ENCODE results near the gene MYOZ2.
"Not testable (repeated sequence)": the region's sequence is repeated elsewhere in the genome, so short reads cannot be mapped to it uniquely, and the experiment has no call there.

The MYOZ2 gene

DNA sequence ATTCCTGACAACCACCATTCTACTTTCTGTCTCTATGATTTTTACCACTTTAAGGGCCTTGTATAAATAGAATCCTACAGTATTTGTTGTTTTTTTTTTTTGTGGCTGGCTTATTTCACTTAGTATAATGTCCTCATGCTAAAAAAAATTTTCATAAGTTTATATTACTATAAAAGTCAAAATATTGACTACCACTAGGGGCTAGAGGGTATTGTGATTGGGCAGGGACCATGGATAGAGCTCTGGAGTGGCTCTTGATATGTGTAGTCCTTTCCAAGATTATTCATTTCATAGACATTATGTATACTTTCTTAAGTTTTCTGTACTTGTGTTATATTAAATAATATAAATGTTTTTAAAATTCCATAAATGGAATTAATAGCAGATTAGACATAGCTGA lies 34.6 kb downstream of the MYOZ2 start:
- TF ChIP-seq ZFP3 (CRISPR knock-in tag; IDR thresholded peaks at IDR 0.05) (no peak), ZNF70 (CRISPR knock-in tag; IDR thresholded peaks at IDR 0.05) (no peak), ZC3H10 (CRISPR knock-in tag; IDR thresholded peaks at IDR 0.05) (no peak), ISL1 (CRISPR knock-in tag; IDR thresholded peaks at IDR 0.05) (no peak), ARNTL (CRISPR knock-in tag; IDR thresholded peaks at IDR 0.05; ENCODE audit: borderline replicate concordance, low read depth) (no peak), CSDC2 (CRISPR knock-in tag; IDR thresholded peaks at IDR 0.05) (no peak), RARB (CRISPR knock-in tag; IDR thresholded peaks at IDR 0.05) (no peak), TCF4 (CRISPR knock-in tag; IDR thresholded peaks at IDR 0.05; ENCODE audit: borderline replicate concordance) (no peak), OSR1 (CRISPR knock-in tag; IDR thresholded peaks at IDR 0.05) (no peak), GLIS3 (CRISPR knock-in tag; IDR thresholded peaks at IDR 0.05) (no peak), PPARA (CRISPR knock-in tag; IDR thresholded peaks at IDR 0.05; ENCODE audit: borderline replicate concordance) (no peak), ZNF8 (CRISPR knock-in tag; IDR thresholded peaks at IDR 0.05) (no peak), ZNF565 (CRISPR knock-in tag; conservative IDR thresholded peaks at IDR 0.05; ENCODE audit: low read depth) (no peak), ZFP30 (CRISPR knock-in tag; IDR thresholded peaks at IDR 0.05) (no peak)
- TF ChIP-seq, protein P1, sequence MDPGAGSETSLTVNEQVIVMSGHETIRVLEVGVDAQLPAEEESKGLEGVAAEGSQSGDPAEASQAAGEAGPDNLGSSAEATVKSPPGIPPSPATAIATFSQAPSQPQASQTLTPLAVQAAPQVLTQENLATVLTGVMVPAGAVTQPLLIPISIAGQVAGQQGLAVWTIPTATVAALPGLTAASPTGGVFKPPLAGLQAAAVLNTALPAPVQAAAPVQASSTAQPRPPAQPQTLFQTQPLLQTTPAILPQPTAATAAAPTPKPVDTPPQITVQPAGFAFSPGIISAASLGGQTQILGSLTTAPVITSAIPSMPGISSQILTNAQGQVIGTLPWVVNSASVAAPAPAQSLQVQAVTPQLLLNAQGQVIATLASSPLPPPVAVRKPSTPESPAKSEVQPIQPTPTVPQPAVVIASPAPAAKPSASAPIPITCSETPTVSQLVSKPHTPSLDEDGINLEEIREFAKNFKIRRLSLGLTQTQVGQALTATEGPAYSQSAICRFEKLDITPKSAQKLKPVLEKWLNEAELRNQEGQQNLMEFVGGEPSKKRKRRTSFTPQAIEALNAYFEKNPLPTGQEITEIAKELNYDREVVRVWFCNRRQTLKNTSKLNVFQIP (CRISPR knock-in tag; IDR thresholded peaks at IDR 0.05; ENCODE audit: borderline replicate concordance, low read depth): no peak
- TF ChIP-seq, protein P2, sequence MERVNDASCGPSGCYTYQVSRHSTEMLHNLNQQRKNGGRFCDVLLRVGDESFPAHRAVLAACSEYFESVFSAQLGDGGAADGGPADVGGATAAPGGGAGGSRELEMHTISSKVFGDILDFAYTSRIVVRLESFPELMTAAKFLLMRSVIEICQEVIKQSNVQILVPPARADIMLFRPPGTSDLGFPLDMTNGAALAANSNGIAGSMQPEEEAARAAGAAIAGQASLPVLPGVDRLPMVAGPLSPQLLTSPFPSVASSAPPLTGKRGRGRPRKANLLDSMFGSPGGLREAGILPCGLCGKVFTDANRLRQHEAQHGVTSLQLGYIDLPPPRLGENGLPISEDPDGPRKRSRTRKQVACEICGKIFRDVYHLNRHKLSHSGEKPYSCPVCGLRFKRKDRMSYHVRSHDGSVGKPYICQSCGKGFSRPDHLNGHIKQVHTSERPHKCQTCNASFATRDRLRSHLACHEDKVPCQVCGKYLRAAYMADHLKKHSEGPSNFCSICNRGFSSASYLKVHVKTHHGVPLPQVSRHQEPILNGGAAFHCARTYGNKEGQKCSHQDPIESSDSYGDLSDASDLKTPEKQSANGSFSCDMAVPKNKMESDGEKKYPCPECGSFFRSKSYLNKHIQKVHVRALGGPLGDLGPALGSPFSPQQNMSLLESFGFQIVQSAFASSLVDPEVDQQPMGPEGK (CRISPR knock-in tag; IDR thresholded peaks at IDR 0.05; ENCODE audit: borderline replicate concordance): no peak
- TF ChIP-seq, protein P3, sequence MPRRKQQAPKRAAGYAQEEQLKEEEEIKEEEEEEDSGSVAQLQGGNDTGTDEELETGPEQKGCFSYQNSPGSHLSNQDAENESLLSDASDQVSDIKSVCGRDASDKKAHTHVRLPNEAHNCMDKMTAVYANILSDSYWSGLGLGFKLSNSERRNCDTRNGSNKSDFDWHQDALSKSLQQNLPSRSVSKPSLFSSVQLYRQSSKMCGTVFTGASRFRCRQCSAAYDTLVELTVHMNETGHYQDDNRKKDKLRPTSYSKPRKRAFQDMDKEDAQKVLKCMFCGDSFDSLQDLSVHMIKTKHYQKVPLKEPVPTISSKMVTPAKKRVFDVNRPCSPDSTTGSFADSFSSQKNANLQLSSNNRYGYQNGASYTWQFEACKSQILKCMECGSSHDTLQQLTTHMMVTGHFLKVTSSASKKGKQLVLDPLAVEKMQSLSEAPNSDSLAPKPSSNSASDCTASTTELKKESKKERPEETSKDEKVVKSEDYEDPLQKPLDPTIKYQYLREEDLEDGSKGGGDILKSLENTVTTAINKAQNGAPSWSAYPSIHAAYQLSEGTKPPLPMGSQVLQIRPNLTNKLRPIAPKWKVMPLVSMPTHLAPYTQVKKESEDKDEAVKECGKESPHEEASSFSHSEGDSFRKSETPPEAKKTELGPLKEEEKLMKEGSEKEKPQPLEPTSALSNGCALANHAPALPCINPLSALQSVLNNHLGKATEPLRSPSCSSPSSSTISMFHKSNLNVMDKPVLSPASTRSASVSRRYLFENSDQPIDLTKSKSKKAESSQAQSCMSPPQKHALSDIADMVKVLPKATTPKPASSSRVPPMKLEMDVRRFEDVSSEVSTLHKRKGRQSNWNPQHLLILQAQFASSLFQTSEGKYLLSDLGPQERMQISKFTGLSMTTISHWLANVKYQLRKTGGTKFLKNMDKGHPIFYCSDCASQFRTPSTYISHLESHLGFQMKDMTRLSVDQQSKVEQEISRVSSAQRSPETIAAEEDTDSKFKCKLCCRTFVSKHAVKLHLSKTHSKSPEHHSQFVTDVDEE (CRISPR knock-in tag; IDR thresholded peaks at IDR 0.05): no peak
- TF ChIP-seq, protein P4, sequence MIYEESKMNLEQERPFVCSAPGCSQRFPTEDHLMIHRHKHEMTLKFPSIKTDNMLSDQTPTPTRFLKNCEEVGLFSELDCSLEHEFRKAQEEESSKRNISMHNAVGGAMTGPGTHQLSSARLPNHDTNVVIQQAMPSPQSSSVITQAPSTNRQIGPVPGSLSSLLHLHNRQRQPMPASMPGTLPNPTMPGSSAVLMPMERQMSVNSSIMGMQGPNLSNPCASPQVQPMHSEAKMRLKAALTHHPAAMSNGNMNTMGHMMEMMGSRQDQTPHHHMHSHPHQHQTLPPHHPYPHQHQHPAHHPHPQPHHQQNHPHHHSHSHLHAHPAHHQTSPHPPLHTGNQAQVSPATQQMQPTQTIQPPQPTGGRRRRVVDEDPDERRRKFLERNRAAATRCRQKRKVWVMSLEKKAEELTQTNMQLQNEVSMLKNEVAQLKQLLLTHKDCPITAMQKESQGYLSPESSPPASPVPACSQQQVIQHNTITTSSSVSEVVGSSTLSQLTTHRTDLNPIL (CRISPR knock-in tag; IDR thresholded peaks at IDR 0.05; ENCODE audit: low read depth): no peak

DNA sequence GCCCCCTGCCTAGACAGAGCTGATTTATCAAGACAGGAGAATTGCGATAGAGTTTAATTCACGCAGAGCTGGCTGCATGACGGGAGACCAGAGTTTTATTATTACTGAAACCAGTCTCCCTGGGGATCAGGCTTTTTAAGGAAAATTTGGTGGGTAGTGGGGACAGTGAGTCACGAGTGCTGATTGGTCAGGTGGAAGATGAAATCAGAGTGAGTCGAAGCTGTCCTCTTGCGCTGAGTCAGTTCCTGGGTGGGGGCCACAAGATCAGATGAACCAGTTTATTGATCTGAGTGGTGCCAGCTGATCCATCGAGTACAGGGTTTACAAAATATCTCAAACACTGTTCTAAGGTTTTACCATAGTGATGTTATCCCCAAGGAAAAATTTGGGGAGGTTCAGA lies 36.6 kb downstream of the MYOZ2 start:
- no peak for ATAC-seq
- TF ChIP-seq TCF4 (CRISPR knock-in tag; IDR thresholded peaks at IDR 0.05; ENCODE audit: borderline replicate concordance) (no peak), ZNF565 (CRISPR knock-in tag; conservative IDR thresholded peaks at IDR 0.05; ENCODE audit: low read depth) (no peak), TOX (CRISPR knock-in tag; IDR thresholded peaks at IDR 0.05; ENCODE audit: borderline replicate concordance) (no peak), CSDC2 (CRISPR knock-in tag; IDR thresholded peaks at IDR 0.05) (no peak), BACH2 (CRISPR knock-in tag; IDR thresholded peaks at IDR 0.05; ENCODE audit: borderline replicate concordance) (no peak), PPARA (CRISPR knock-in tag; IDR thresholded peaks at IDR 0.05; ENCODE audit: borderline replicate concordance) (no peak), ZC3H10 (CRISPR knock-in tag; IDR thresholded peaks at IDR 0.05) (no peak), OSR1 (CRISPR knock-in tag; IDR thresholded peaks at IDR 0.05) (no peak), ZNF8 (CRISPR knock-in tag; IDR thresholded peaks at IDR 0.05) (no peak), ZFP30 (CRISPR knock-in tag; IDR thresholded peaks at IDR 0.05) (no peak), ARNTL (CRISPR knock-in tag; IDR thresholded peaks at IDR 0.05; ENCODE audit: borderline replicate concordance, low read depth) (no peak), ISL1 (CRISPR knock-in tag; IDR thresholded peaks at IDR 0.05) (no peak)
- TF ChIP-seq, protein P4 (CRISPR knock-in tag; IDR thresholded peaks at IDR 0.05; ENCODE audit: low read depth): no peak
- TF ChIP-seq, protein P1 (CRISPR knock-in tag; IDR thresholded peaks at IDR 0.05; ENCODE audit: borderline replicate concordance, low read depth): no peak
- TF ChIP-seq, protein P5, sequence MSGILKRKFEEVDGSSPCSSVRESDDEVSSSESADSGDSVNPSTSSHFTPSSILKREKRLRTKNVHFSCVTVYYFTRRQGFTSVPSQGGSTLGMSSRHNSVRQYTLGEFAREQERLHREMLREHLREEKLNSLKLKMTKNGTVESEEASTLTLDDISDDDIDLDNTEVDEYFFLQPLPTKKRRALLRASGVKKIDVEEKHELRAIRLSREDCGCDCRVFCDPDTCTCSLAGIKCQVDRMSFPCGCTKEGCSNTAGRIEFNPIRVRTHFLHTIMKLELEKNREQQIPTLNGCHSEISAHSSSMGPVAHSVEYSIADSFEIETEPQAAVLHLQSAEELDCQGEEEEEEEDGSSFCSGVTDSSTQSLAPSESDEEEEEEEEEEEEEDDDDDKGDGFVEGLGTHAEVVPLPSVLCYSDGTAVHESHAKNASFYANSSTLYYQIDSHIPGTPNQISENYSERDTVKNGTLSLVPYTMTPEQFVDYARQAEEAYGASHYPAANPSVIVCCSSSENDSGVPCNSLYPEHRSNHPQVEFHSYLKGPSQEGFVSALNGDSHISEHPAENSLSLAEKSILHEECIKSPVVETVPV (CRISPR knock-in tag; IDR thresholded peaks at IDR 0.05): no peak

More for the DNA sequence above, 34.6 kb downstream of the MYOZ2 start:
- no peak for ATAC-seq

DNA sequence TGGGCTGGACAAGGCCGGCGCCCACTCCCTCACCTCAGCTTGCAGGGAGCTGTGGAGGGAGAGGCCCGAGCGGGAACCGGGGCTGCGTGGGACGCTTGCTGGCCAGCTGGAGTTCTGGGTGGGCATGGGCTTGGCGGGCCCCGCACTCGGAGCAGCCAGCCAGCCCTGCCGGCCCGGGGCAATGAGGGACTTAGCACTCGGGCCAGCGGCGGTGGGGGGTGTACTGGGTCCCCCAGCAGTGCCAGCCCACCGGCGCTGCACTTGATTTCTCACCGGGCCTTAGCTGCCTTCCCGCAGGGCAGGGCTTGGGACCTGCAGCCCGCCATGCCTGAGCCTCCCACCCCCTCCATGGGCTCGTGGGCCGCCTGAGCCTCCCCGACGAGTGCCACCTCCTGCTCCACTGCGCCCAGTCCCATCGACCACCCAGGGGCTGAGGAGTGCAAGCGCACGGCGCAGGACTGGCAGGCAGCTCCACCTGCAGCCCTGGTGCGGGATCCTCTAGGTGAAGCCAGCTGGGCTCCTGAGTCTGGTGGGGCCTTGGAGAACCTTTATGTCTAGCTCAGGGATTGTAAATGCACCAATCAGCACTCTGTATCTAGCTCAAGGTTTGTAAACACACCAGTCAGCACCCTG lies 38.2 kb downstream of the MYOZ2 start:
- not testable (repeated sequence) for ATAC-seq

Measured in SK-N-SH treated with all-trans-retinoic acid at 6 μM for 48 hours (cell line).